Lung (tissue), 12 donors: Measurements from ENCODE around the gene ANKRD55. TPM values are rescaled to one million over a fixed set of nuclear protein-coding genes. Genes with fewer than 3 reads are reported as not detected.

Experiments
- ATAC-seq: fragments of 200-7000 bp; cut with Tn5 transposase; one replicate; pipeline ENCODE4 v1.9.1; 2020; ENCODE audit warnings: moderate number of reproducible peaks; ENCODE audit not compliant: insufficient read depth, low FRiP score
- DNase-seq, 3 donors: peaks; one replicate each; pipeline ENCODE4 v3.0.0-alpha.2; 2013 to 2017
- H3K27ac ChIP-seq, 2 donors: one replicate each; pipeline ENCODE4 v1.5.1; 2013; ENCODE audit warnings: mild to moderate bottlenecking in 2 of 2, moderate library complexity in 2 of 2, control low read depth in 1 of 2, inconsistent platforms in 1 of 2, low read depth in 1 of 2, low read length in 1 of 2
- H3K27me3 ChIP-seq, 3 donors: one replicate each; pipeline ENCODE4 v1.5.1; 2013; ENCODE audit warnings: low read length in 2 of 3; ENCODE audit not compliant: control insufficient read depth in 3 of 3, insufficient read depth in 3 of 3
- H3K36me3 ChIP-seq, 4 donors: one replicate each; pipeline ENCODE4 v1.5.1; 2013; ENCODE audit warnings: low read length in 4 of 4, mild to moderate bottlenecking in 1 of 4, moderate library complexity in 1 of 4; ENCODE audit not compliant: control insufficient read depth in 4 of 4, insufficient read depth in 4 of 4
- H3K4me1 ChIP-seq, 5 donors: one replicate each; pipeline ENCODE4 v1.5.1; 2013; ENCODE audit warnings: low read length in 5 of 5, mild to moderate bottlenecking in 2 of 5, moderate library complexity in 1 of 5; ENCODE audit not compliant: control insufficient read depth in 5 of 5, insufficient read depth in 5 of 5
- H3K4me3 ChIP-seq: one replicate; pipeline ENCODE4 v1.5.1; 2013; ENCODE audit warnings: mild to moderate bottlenecking, control low read depth, moderate library complexity
- H3K9ac ChIP-seq, 2 donors: one replicate each; pipeline ENCODE4 v1.5.1; 2013; ENCODE audit warnings: low read length in 2 of 2, control low read depth in 1 of 2; ENCODE audit not compliant: insufficient read depth in 1 of 2
- H3K9me3 ChIP-seq, 4 donors: one replicate each; pipeline ENCODE4 v1.5.1; 2013; ENCODE audit warnings: low read length in 3 of 4, mild to moderate bottlenecking in 1 of 4, moderate library complexity in 1 of 4; ENCODE audit not compliant: control insufficient read depth in 4 of 4, insufficient read depth in 3 of 4
- WGBS, 2 donors: extraction: QIAGEN DNeasy Blood & Tissue Kit; methylation state at CpG; one replicate each; pipeline ENCODE4 v1.1.7; 2013; 5-methylcytosine and 5-hydroxymethylcytosine counted together
- polyA plus RNA-seq, 2 donors: library from polyadenylated mRNA; stranded (reverse); fragments of 200-250 nt; gene quantifications; one replicate each; pipeline ENCODE4 v1.2.1, GENCODE V29; 2013
- total RNA-seq, 2 donors: library from RNA; depleted of rRNA in 1 of 2; stranded (reverse); fragments of >200 nt in 1 of 2; gene quantifications; one replicate each; pipeline ENCODE4 v1.2.1, GENCODE V29; 2014 to 2021
- TF ChIP-seq, protein P1 (sequence below): IDR thresholded peaks from 2 replicates; pipeline ENCODE4 v1.5.1; 2012; ENCODE audit warnings: mild to moderate bottlenecking; ENCODE audit errors: control extremely low read depth, extremely low read depth
- donor health status: control.
- donor health status: control.
- donor health status: Bipolar disorder and iron deficiency.
- donor health status: healthy.
- donor health status: DM: yes; HTN: yes; CAD: no.

The ANKRD55 gene
- total and polyA plus RNA-seq, 4 donors: 0.06 to 0.50 (median 0.28) TPM

DNA sequence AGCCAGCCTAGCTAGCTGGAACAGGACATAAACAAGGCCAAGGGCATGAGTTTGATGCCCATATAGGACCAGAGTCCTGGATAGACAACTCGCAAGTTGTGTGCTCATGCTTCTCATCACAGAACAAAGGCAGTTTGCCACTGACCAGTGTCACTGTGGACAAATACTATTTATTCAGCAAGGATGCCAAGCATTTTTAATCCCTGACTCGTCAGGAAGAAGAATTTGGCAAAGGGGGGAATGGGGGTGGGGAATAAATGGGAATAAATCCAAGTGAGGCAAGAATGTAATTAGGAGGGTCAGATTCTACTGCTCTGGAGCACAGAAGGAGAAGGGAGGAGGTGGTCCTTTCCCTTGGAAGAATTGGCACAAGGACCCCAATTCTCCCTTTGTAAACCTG, 46.8 kb upstream of the ANKRD55 start:
- no peaks in the 10 kb centered on the region for H3K9me3 ChIP-seq
- no peaks in the 10 kb centered on the region for H3K36me3 ChIP-seq
- ATAC-seq: no peak
- H3K27ac ChIP-seq: no peak overlapping the region
- peak; percentile 80 to 89 (median 88) for DNase-seq
- H3K27me3 ChIP-seq: no peaks in the 10 kb centered on the region
- 35 to 45% methylated on average over 2 of the region's 2 CpGs for WGBS, 2 donors
- no peak overlapping the region for H3K4me3 ChIP-seq
- no peak overlapping the region for H3K9ac ChIP-seq
- peaks cover 0 to 31% (median 5%) of the 10 kb centered on the region in 5 donors for H3K4me1 ChIP-seq
- TF ChIP-seq, protein P1, sequence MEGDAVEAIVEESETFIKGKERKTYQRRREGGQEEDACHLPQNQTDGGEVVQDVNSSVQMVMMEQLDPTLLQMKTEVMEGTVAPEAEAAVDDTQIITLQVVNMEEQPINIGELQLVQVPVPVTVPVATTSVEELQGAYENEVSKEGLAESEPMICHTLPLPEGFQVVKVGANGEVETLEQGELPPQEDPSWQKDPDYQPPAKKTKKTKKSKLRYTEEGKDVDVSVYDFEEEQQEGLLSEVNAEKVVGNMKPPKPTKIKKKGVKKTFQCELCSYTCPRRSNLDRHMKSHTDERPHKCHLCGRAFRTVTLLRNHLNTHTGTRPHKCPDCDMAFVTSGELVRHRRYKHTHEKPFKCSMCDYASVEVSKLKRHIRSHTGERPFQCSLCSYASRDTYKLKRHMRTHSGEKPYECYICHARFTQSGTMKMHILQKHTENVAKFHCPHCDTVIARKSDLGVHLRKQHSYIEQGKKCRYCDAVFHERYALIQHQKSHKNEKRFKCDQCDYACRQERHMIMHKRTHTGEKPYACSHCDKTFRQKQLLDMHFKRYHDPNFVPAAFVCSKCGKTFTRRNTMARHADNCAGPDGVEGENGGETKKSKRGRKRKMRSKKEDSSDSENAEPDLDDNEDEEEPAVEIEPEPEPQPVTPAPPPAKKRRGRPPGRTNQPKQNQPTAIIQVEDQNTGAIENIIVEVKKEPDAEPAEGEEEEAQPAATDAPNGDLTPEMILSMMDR: no peak

- H3K9me3 ChIP-seq: no peaks in the 10 kb centered on the region
- 65 to 67% methylated on average over 6 of the region's 6 CpGs for WGBS, 2 donors
- H3K36me3 ChIP-seq: no peaks in the 10 kb centered on the region
- DNase-seq (peak in 1 of 3 donors; percentile 43), ATAC-seq (no peak)
- peak overlapping the region in 1 of 2 donors; percentile 5 for H3K27ac ChIP-seq
- H3K9ac ChIP-seq: no peak overlapping the region
- TF ChIP-seq, protein P1: no peak
- peaks cover 0 to 31% (median 5%) of the 10 kb centered on the region in 5 donors for H3K4me1 ChIP-seq
- H3K4me3 ChIP-seq: no peak overlapping the region
- no peaks in the 10 kb centered on the region for H3K27me3 ChIP-seq
These were observed 46.2 kb upstream of the ANKRD55 start for GRCh38 chr5:56279291-56279690.

DNA sequence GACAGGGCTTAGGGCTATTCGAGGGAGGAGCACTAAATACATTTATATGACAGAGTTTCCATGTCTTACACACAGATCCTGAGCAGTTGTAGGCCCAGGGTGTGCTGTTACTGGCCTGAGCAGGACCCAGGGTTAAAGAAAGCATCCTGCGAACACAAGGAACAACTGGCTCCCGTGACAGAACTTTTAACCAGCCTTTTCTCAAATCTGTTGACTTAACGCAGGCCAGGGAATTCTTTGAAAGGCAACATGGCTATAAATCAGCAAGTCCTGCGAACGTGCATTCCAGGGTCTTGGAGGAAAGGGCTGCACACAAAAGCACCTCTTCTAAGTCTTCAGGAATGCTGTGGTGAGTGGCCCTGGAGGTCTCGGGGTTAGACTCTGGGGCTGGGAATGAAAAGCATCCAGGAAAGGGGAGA, 45.2 kb upstream of the ANKRD55 start:
- H3K27ac ChIP-seq: no peak overlapping the region
- 74 to 80% methylated on average over 7 of the region's 7 CpGs for WGBS, 2 donors
- TF ChIP-seq, protein P1: no peak
- no peak overlapping the region for H3K9ac ChIP-seq
- no peak overlapping the region for H3K4me3 ChIP-seq
- H3K9me3 ChIP-seq: no peaks in the 10 kb centered on the region
- H3K4me1 ChIP-seq: peaks cover 0 to 36% (median 5%) of the 10 kb centered on the region in 5 donors
- H3K27me3 ChIP-seq: no peaks in the 10 kb centered on the region
- DNase-seq (peak in 2 of 3 donors; percentile 43 to 60), ATAC-seq (no peak)
- H3K36me3 ChIP-seq: no peaks in the 10 kb centered on the region

GRCh38 chr5:56277573-56277972, 44.4 kb upstream of the ANKRD55 start:
- Histone ChIP-seq H3K9ac (no peak overlapping the region), H3K4me1 (peaks cover 0 to 37% (median 5%) of the 10 kb centered on the region in 5 donors), H3K27ac (no peak overlapping the region), H3K36me3 (no peaks in the 10 kb centered on the region), H3K9me3 (no peaks in the 10 kb centered on the region), H3K4me3 (no peak overlapping the region), H3K27me3 (no peaks in the 10 kb centered on the region)
- 71 to 78% methylated on average over 2 of the region's 2 CpGs for WGBS, 2 donors
- DNase-seq (no peak), ATAC-seq (no peak)
- TF ChIP-seq, protein P1: no peak
